PC-9 (cell line): ENCODE results near the gene PSMG3.

Experiments
- CTCF ChIP-seq: fragments of 200-600 bp; sonication (generic); conservative IDR thresholded peaks from 2 replicates; pipeline ENCODE4 v1.6.1; 2017; ENCODE audit warnings: mixed run types, antibody characterized with exemption, mild to moderate bottlenecking, moderate library complexity
- EZH2 ChIP-seq: fragments of 200-600 bp; sonication (generic); IDR thresholded peaks from 2 replicates; pipeline ENCODE4 v1.8.0; 2017; ENCODE audit warnings: antibody characterized with exemption, low read depth

- TF ChIP-seq EZH2: no peak
- no peak for TF ChIP-seq CTCF
These were observed 22.0 kb upstream of the PSMG3 start for GRCh38 chr7:1591876-1592275.
